T-helper 2 cell treated with Interferon-gamma antibody and Interleukin-4, amounts not matched to agents 5 μg/mL and 100 μg/mL, for 36 hours (primary cell): ENCODE measurements around the gene SNUPN.
A peak's percentile ranks its signal among the peaks of the same experiment; 100 is the strongest.

Source experiments
- DNase-seq: peaks from one replicate; pipeline ENCODE4 v3.0.0; 2021; ENCODE audit warnings: low spot score
- H3K27ac Mint-ChIP-seq: one replicate; pipeline ENCODE4 v1.8.0; 2021; ENCODE audit warnings: mild to moderate bottlenecking, mixed read lengths
- H3K27me3 Mint-ChIP-seq: one replicate; pipeline ENCODE4 v1.8.0; 2021; ENCODE audit warnings: low read depth, mixed read lengths
- H3K36me3 Mint-ChIP-seq: one replicate; pipeline ENCODE4 v1.8.0; 2021; ENCODE audit warnings: low read depth, mixed read lengths
- H3K4me1 Mint-ChIP-seq: one replicate; pipeline ENCODE4 v1.8.0; 2021; ENCODE audit warnings: low read depth, mixed read lengths
- H3K4me3 Mint-ChIP-seq: one replicate; pipeline ENCODE4 v1.8.0; 2022; ENCODE audit warnings: mild to moderate bottlenecking, moderate library complexity, mixed read lengths
- H3K9me3 Mint-ChIP-seq: one replicate; pipeline ENCODE4 v1.8.0; 2021; ENCODE audit warnings: mixed read lengths

Gene SNUPN

GRCh38 chr15:75625542-75626347 is at the start of gene SNUPN:
Gene SNUPN (minus strand): TSS chr15:75625725. CDS start chr15:75621051, 4,674 bp downstream.
- Mint-ChIP-seq H3K36me3 (peaks cover 16% of the 10 kb centered on the region), H3K27ac (peak within 1 kb of the TSS; percentile 95), H3K4me1 (peaks cover 31% of the 10 kb centered on the region), H3K9me3 (no peaks in the 10 kb centered on the region), H3K4me3 (peak within 1 kb of the TSS; percentile 90), H3K27me3 (no peaks in the 10 kb centered on the region)
- DNase-seq, result peak; percentile 92

GRCh38 chr15:75674366-75674765 is 48.8 kb upstream of the SNUPN start:
- no peaks in the 10 kb centered on the region for H3K4me1 Mint-ChIP-seq
- no peaks in the 10 kb centered on the region for H3K36me3 Mint-ChIP-seq
- H3K27me3 Mint-ChIP-seq, result no peaks in the 10 kb centered on the region
- H3K4me3 Mint-ChIP-seq, result no peak overlapping the region
- no peak overlapping the region for H3K27ac Mint-ChIP-seq
- H3K9me3 Mint-ChIP-seq, result no peaks in the 10 kb centered on the region
- DNase-seq, result no peak

GRCh38 chr15:75673426-75674235 is 48.1 kb upstream of the SNUPN start:
- Mint-ChIP-seq H3K4me3 (no peak overlapping the region), H3K36me3 (no peaks in the 10 kb centered on the region), H3K9me3 (no peaks in the 10 kb centered on the region), H3K27me3 (no peaks in the 10 kb centered on the region), H3K27ac (no peak overlapping the region), H3K4me1 (no peaks in the 10 kb centered on the region)
- DNase-seq, result no peak

- no peaks in the 10 kb centered on the region for H3K36me3 Mint-ChIP-seq
- DNase-seq, result no peak
These were observed 47.3 kb upstream of the SNUPN start for GRCh38 chr15:75672646-75673425.

GRCh38 chr15:75671730-75672602 is 46.4 kb upstream of the SNUPN start:
- no peaks in the 10 kb centered on the region for H3K9me3 Mint-ChIP-seq
- no peak for DNase-seq
- H3K27me3 Mint-ChIP-seq, result no peaks in the 10 kb centered on the region
- no peaks in the 10 kb centered on the region for H3K4me1 Mint-ChIP-seq
- H3K36me3 Mint-ChIP-seq, result no peaks in the 10 kb centered on the region
- H3K4me3 Mint-ChIP-seq, result no peak overlapping the region
- no peak overlapping the region for H3K27ac Mint-ChIP-seq

More at GRCh38 chr15:75672646-75673425, 47.3 kb upstream of the SNUPN start:
- Mint-ChIP-seq H3K9me3 (no peaks in the 10 kb centered on the region), H3K27me3 (no peaks in the 10 kb centered on the region), H3K4me1 (no peaks in the 10 kb centered on the region), H3K27ac (no peak overlapping the region), H3K4me3 (no peak overlapping the region)

GRCh38 chr15:75669879-75670212 is 44.3 kb upstream of the SNUPN start:
- no peak overlapping the region for H3K27ac Mint-ChIP-seq
- no peaks in the 10 kb centered on the region for H3K27me3 Mint-ChIP-seq
- no peaks in the 10 kb centered on the region for H3K36me3 Mint-ChIP-seq
- no peak overlapping the region for H3K4me3 Mint-ChIP-seq
- no peaks in the 10 kb centered on the region for H3K9me3 Mint-ChIP-seq
- DNase-seq, result no peak
- H3K4me1 Mint-ChIP-seq, result no peaks in the 10 kb centered on the region

- H3K4me3 Mint-ChIP-seq, result no peak overlapping the region
- H3K4me1 Mint-ChIP-seq, result no peaks in the 10 kb centered on the region
- no peaks in the 10 kb centered on the region for H3K27me3 Mint-ChIP-seq
- no peak for DNase-seq
- no peaks in the 10 kb centered on the region for H3K36me3 Mint-ChIP-seq
- no peak overlapping the region for H3K27ac Mint-ChIP-seq
- H3K9me3 Mint-ChIP-seq, result no peaks in the 10 kb centered on the region
These were observed 43.8 kb upstream of the SNUPN start for GRCh38 chr15:75669191-75669878.

GRCh38 chr15:75666823-75667501 is 41.4 kb upstream of the SNUPN start:
- no peaks in the 10 kb centered on the region for H3K4me1 Mint-ChIP-seq
- no peak overlapping the region for H3K27ac Mint-ChIP-seq
- no peaks in the 10 kb centered on the region for H3K36me3 Mint-ChIP-seq
- no peak for DNase-seq
- no peaks in the 10 kb centered on the region for H3K9me3 Mint-ChIP-seq
- H3K4me3 Mint-ChIP-seq, result no peak overlapping the region
- H3K27me3 Mint-ChIP-seq, result no peaks in the 10 kb centered on the region

- H3K27me3 Mint-ChIP-seq, result no peaks in the 10 kb centered on the region
- no peaks in the 10 kb centered on the region for H3K9me3 Mint-ChIP-seq
- no peaks in the 10 kb centered on the region for H3K4me1 Mint-ChIP-seq
- H3K27ac Mint-ChIP-seq, result no peak overlapping the region
- no peak overlapping the region for H3K4me3 Mint-ChIP-seq
- no peak for DNase-seq
- H3K36me3 Mint-ChIP-seq, result no peaks in the 10 kb centered on the region
These were observed 38.5 kb upstream of the SNUPN start for GRCh38 chr15:75663931-75664421.

GRCh38 chr15:75662823-75663519 is 37.4 kb upstream of the SNUPN start:
- Mint-ChIP-seq H3K27ac (no peak overlapping the region), H3K9me3 (no peaks in the 10 kb centered on the region), H3K4me1 (no peaks in the 10 kb centered on the region), H3K27me3 (no peaks in the 10 kb centered on the region), H3K36me3 (no peaks in the 10 kb centered on the region), H3K4me3 (no peak overlapping the region)
- DNase-seq, result no peak

GRCh38 chr15:75661756-75662140 is 36.2 kb upstream of the SNUPN start:
- H3K4me1 Mint-ChIP-seq, result no peaks in the 10 kb centered on the region
- no peaks in the 10 kb centered on the region for H3K36me3 Mint-ChIP-seq
- H3K27me3 Mint-ChIP-seq, result no peaks in the 10 kb centered on the region
- H3K4me3 Mint-ChIP-seq, result no peak overlapping the region
- H3K27ac Mint-ChIP-seq, result no peak overlapping the region
- H3K9me3 Mint-ChIP-seq, result no peaks in the 10 kb centered on the region
- no peak for DNase-seq
